Testis (tissue), 2 donors: ENCODE results near the gene PTPRD.

Source experiments
- POLR2A ChIP-seq: fragments of 450-650 bp; IDR thresholded peaks from one replicate; pipeline ENCODE4 v1.6.1; 2017; ENCODE audit warnings: antibody characterized with exemption, mild to moderate bottlenecking, moderate library complexity
- TF ChIP-seq, protein P1 (sequence below), 3 experiments: fragments of 450-650 bp in 2 of 3; fragments of 200-600 bp in 1 of 3; sonication (generic) in 1 of 3; IDR thresholded peaks; one replicate each; pipeline ENCODE4 v1.5.1; 2016 to 2019; ENCODE audit warnings: antibody characterized with exemption in 3 of 3, mild to moderate bottlenecking in 2 of 3, moderate library complexity in 1 of 3

DNA sequence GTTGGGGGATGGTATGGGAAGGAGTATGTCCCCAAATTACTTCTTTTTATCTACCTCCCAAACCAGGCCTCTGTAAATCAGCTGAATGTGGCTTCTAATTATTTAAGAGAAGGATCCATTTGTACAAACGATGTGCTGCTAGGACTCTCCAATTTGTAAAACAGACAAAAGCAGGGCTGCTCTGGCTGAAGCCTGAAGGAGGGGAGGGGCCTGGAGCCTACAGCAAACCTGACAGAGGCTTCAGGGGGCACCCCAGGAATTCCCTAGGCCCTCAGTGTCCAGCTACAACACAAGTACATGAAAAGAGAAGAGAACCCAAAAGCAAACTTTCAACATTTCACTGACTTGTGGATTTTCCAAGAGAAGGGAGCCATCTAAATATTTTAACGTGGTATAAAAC lies 1873.9 kb downstream of the PTPRD start:
- no peak for TF ChIP-seq POLR2A
- TF ChIP-seq, protein P1, sequence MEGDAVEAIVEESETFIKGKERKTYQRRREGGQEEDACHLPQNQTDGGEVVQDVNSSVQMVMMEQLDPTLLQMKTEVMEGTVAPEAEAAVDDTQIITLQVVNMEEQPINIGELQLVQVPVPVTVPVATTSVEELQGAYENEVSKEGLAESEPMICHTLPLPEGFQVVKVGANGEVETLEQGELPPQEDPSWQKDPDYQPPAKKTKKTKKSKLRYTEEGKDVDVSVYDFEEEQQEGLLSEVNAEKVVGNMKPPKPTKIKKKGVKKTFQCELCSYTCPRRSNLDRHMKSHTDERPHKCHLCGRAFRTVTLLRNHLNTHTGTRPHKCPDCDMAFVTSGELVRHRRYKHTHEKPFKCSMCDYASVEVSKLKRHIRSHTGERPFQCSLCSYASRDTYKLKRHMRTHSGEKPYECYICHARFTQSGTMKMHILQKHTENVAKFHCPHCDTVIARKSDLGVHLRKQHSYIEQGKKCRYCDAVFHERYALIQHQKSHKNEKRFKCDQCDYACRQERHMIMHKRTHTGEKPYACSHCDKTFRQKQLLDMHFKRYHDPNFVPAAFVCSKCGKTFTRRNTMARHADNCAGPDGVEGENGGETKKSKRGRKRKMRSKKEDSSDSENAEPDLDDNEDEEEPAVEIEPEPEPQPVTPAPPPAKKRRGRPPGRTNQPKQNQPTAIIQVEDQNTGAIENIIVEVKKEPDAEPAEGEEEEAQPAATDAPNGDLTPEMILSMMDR (IDR thresholded peaks at IDR 0.05), result no peak
